ENCODE results near the gene RPTOR.

RPTOR gene

GRCh38 chr17:80937462-80938381, 393.1 kb downstream of the RPTOR start:
- TF ChIP-seq CTCF (IDR thresholded peaks at IDR 0.05; ENCODE audit: extremely low read depth, missing control alignments), result no peak
- no peak for DNase-seq (ENCODE audit: low spot score)

DNA sequence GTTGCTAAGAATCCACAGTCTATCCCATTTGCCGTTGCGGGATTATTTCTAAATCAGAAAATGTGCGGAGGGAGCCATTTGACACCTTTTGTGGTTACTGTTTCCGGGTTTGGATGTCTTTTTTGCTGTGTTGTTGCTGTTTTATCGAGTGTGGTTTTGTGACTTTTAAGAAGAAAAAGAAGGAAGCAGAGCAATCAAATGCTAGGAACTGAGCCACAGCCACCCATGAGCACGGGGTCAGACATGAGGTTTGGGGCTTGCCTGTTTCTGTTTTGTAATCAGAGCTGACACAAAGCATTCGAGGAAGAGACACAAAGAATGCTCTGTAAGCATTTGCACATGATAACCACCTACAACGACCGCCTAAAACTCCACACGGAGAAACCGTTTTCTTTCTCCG, 393.9 kb downstream of the RPTOR start:
- TF ChIP-seq CTCF (IDR thresholded peaks at IDR 0.05; ENCODE audit: extremely low read depth, missing control alignments), result no peak
- no peak for DNase-seq (ENCODE audit: low spot score)

DNA sequence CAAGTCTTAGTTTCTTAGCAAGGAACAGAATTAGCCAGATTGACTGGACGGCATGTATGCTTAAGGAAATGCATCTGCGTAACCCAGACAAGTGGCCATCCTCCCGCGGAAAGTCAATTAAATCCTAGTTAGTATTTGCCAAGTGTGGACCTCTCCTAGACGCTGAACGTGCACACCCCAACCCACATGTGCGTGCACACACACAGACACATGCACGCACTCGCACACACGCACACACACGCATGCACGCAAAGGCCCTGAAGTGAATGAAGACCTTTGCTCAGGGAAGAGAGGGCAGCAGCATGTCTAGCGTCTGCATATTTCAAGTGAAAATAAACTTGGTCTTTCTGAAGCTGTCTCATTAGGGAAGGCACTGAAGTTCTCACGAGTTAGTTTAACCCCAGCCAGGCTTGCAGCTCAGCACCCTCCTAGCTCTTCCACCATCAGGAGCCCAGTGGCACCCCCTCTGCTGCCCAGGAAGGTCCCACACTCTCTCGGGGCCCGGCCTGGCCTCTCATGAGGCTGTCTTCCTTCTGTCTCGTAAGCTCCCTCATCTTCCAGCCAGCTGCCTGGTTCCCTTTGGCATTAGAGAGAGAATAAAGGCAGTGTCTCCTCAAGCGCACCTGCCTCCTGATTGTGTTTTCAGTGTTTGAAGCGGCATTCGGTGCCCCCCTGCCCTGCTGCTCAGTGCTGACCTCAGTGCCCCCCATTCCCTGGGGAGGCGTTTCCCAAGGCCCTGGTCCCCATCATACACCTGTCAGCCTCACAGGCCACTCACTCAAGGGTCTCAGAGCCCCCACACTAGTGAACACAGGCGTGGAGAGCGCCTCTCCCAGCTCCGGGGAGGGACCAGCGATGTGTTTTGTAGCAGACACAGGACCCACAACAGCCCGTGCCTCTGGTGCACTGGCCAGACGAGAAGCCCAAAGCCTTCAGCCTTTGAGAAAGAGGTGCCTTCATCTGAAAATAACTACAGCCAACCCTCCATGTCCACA, 394.8 kb downstream of the RPTOR start:
- TF ChIP-seq CTCF (IDR thresholded peaks at IDR 0.05; ENCODE audit: extremely low read depth, missing control alignments), result no peak
- no peak for DNase-seq (ENCODE audit: low spot score)

DNA sequence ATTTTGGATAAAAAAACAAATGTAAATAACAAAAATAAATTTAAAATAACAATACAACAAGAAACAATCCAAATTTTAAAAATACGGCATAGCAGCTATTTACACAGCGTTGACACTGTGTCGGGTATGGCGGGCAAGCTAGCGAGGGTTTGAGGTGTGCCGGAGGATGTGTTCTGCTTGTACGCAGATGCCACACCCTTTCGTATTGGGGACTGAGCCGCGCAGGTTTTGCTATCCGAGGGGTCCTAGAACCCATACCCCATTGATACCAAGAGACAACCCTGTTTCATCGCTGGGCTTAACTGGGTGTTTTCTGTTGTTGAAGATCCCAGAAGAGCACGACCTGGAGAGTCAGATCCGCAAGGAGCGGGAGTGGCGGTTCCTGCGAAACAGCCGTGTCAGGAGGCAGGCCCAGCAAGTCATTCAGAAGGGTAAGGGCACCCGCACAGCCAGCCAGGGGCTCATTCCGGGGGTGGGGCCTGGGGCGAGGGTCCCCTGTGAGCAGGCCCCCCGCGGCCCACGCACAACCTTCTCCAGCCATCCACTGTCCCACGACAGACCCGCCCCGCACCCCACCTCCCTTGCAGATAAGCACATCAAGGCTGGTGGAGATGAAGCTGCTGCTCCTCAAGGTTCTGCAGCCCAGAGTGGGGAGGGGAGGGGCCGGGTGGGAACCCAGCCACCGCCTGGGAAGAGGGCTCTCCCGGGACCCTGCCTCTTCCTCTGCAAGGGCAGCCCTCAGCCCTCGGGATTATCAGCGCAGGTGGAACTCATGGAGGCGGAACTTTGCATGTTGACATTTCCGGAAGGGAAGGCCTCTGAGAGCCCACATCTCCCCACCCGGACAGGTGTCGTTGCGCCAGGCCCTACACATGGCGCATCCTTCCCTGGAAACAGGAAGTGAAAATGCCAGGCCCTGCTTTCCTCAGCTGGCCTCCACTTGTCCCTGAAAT, 395.8 kb downstream of the RPTOR start:
- TF ChIP-seq CTCF (IDR thresholded peaks at IDR 0.05; ENCODE audit: extremely low read depth, missing control alignments), result no peak
- no peak for DNase-seq (ENCODE audit: low spot score)

DNA sequence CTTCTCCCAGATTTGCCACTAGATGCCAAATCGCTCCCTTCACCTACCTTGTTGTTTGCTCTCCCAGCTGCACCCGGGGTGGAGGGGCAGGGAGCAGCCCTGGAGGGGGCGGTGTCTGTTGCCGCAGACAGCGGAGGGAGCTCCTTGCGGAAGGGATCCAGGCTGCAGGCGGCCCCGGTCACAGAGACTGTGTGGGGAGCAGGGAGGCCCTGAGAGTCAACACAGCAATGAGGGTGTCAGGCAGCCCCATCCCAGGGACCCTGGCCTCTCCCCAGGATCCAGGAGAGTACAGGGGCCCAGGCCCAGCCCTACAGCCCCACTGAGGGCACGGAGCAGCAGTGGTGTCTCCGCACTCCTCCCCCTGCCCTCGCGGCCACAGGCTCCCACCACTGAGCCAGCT, 396.5 kb downstream of the RPTOR start:
- DNase-seq (ENCODE audit: low spot score), result no peak
- TF ChIP-seq CTCF (IDR thresholded peaks at IDR 0.05; ENCODE audit: extremely low read depth, missing control alignments), result no peak

GRCh38 chr17:80941743-80942422, 397.2 kb downstream of the RPTOR start:
- TF ChIP-seq CTCF (IDR thresholded peaks at IDR 0.05; ENCODE audit: extremely low read depth, missing control alignments), result no peak
- no peak for DNase-seq (ENCODE audit: low spot score)

Measured in GM20000 (cell line).